A549 (cell line): ENCODE results near the gene KLF9. TPM values are rescaled to one million over a fixed set of nuclear protein-coding genes. Genes with fewer than 3 reads are reported as not detected.
A peak's percentile ranks its signal among the peaks of the same experiment; 100 is the strongest.

Experiments
- ATAC-seq, 2 experiments: fragments of 200-7000 bp in 1 of 2; fragments of >200 bp in 1 of 2; cut with Nextera tagmentation in 1 of 2; cut with Tn5 transposase in 1 of 2; 3 replicates each; pipeline versions ENCODE4 v1.8.0 to v1.9.1; 2018 to 2020; ENCODE audit warnings: mild to moderate bottlenecking in 1 of 2, moderate library complexity in 1 of 2
- CTCF ChIA-PET: fragments of 300-600 bp; sonication (Branson Sonifier 250); formaldehyde crosslinking; extraction: SDS; loops from one replicate; lab custom pipeline; 2021; ENCODE audit warnings: antibody characterized with exemption, inconsistent platforms; lab: Yijun Ruan, JAX
- POLR2A ChIA-PET: fragments of 350-600 bp; formaldehyde crosslinking; extraction: SDS; loops from one replicate; lab custom pipeline; 2021; ENCODE audit warnings: antibody characterized with exemption, inconsistent platforms; lab: Yijun Ruan, JAX
- DNase-seq, 2 experiments: peaks; one replicate each; pipeline versions ENCODE4 v3.0.0 to v3.0.0-alpha.2; 2011 to 2016; ENCODE audit warnings: low read depth in 1 of 2, low spot score in 1 of 2
- FAIRE-seq: peaks from 2 replicates; lab custom pipeline; 2011; peaks lifted over from hg19 to GRCh38; lab: Jason Lieb, UNC
- H3K27ac ChIP-seq, 2 experiments: fragments of >200 bp; sonication (Bioruptor Twin); formaldehyde crosslinking; 3 replicates each; pipeline ENCODE4 v1.5.1; 2016 to 2017
- H3K4me1 ChIP-seq: fragments of >200 bp; sonication (Bioruptor Twin); formaldehyde crosslinking; 3 replicates; pipeline ENCODE4 v1.6.1; 2016
- H3K4me2 ChIP-seq: fragments of >200 bp; sonication (Bioruptor Twin); formaldehyde crosslinking; 3 replicates; pipeline ENCODE4 v1.6.1; 2016
- H3K4me3 ChIP-seq: fragments of >200 bp; sonication (Bioruptor Twin); formaldehyde crosslinking; 3 replicates; pipeline ENCODE4 v1.5.1; 2016
- H3K9me3 ChIP-seq: fragments of >200 bp; sonication (Bioruptor Twin); formaldehyde crosslinking; 3 replicates; pipeline ENCODE4 v1.6.1; 2016
- BCL3 ChIP-seq: fragments of >200 bp; sonication (Bioruptor Twin); formaldehyde crosslinking; IDR thresholded peaks from 3 replicates; pipeline ENCODE4 v1.6.1; 2016
- BHLHE40 ChIP-seq: IDR thresholded peaks from 2 replicates; pipeline ENCODE4 v1.6.1; 2012; ENCODE audit warnings: low read depth, low read length, inconsistent platforms
- CTCF ChIP-seq: fragments of >200 bp; sonication (Bioruptor Twin); formaldehyde crosslinking; IDR thresholded peaks from 3 replicates; pipeline ENCODE4 v1.5.1; 2016
- E2F6 ChIP-seq: IDR thresholded peaks from 2 replicates; pipeline ENCODE4 v1.6.1; 2012; ENCODE audit warnings: low read depth, borderline replicate concordance
- EHMT2 ChIP-seq: fragments of 200-600 bp; sonication (generic); IDR thresholded peaks from 2 replicates; pipeline ENCODE4 v1.6.1; 2016; ENCODE audit warnings: antibody characterized with exemption, low read depth, mild to moderate bottlenecking, moderate library complexity
- ESRRA ChIP-seq: fragments of 150-350 bp; IDR thresholded peaks from 2 replicates; pipeline ENCODE4 v1.6.1; 2014; ENCODE audit warnings: mild to moderate bottlenecking, low read length, borderline replicate concordance
- FOSB ChIP-seq: fragments of 250-450 bp; sonication (Bioruptor Pico); IDR thresholded peaks from 2 replicates; pipeline ENCODE4 v1.5.0; 2020; ENCODE audit warnings: mild to moderate bottlenecking, moderate library complexity
- FOSL2 ChIP-seq, 2 experiments: fragments of 450-650 bp in 1 of 2; fragments of >200 bp in 1 of 2; sonication (Bioruptor Twin) in 1 of 2; formaldehyde crosslinking; IDR thresholded peaks; 2 replicates each; pipeline versions ENCODE4 v1.5.0 to v1.6.1; 2016 to 2020; ENCODE audit warnings: mild to moderate bottlenecking in 1 of 2, moderate library complexity in 1 of 2
- HMGXB4 ChIP-seq: fragments of 250-450 bp; sonication (Bioruptor Pico); IDR thresholded peaks from 2 replicates; pipeline ENCODE4 v1.5.0; 2021; ENCODE audit warnings: mild to moderate bottlenecking, moderate library complexity, borderline replicate concordance
- KDM1A ChIP-seq: fragments of 200-600 bp; sonication (generic); IDR thresholded peaks from 2 replicates; pipeline ENCODE4 v1.6.1; 2016; ENCODE audit warnings: low read depth, mild to moderate bottlenecking
- MAX ChIP-seq: IDR thresholded peaks from 2 replicates; pipeline ENCODE4 v1.6.1; 2012
- MAZ ChIP-seq: fragments of 150-350 bp; IDR thresholded peaks from 2 replicates; pipeline ENCODE4 v1.6.1; 2014; ENCODE audit warnings: antibody characterized with exemption, low read depth, low read length, borderline replicate concordance
- NPAS2 ChIP-seq: fragments of 250-450 bp; sonication (Bioruptor Pico); IDR thresholded peaks from 2 replicates; pipeline ENCODE4 v1.8.0; 2022; ENCODE audit warnings: mild to moderate bottlenecking, moderate library complexity, borderline replicate concordance
- RAD21 ChIP-seq, 2 experiments: fragments of >200 bp in 1 of 2; sonication (Bioruptor Twin) in 1 of 2; formaldehyde crosslinking in 1 of 2; IDR thresholded peaks in 1 of 2; conservative IDR thresholded peaks in 1 of 2; 2 replicates in 1 of 2; 3 replicates in 1 of 2; pipeline ENCODE4 v1.6.1; 2012 to 2018; ENCODE audit warnings: inconsistent platforms in 1 of 2
- RARB ChIP-seq: fragments of 250-450 bp; sonication (Bioruptor Pico); IDR thresholded peaks from 2 replicates; pipeline ENCODE4 v1.8.0; 2021; ENCODE audit warnings: mild to moderate bottlenecking, moderate library complexity
- SMC3 ChIP-seq: fragments of >200 bp; sonication (Bioruptor Twin); formaldehyde crosslinking; IDR thresholded peaks from 3 replicates; pipeline ENCODE4 v1.6.1; 2018; ENCODE audit warnings: inconsistent platforms
- SREBF2 ChIP-seq: fragments of 450-650 bp; IDR thresholded peaks from 2 replicates; pipeline ENCODE4 v1.6.1; 2014; ENCODE audit warnings: mild to moderate bottlenecking, moderate library complexity
- USF2 ChIP-seq: fragments of 450-650 bp; IDR thresholded peaks from 2 replicates; pipeline ENCODE4 v1.6.1; 2014; ENCODE audit warnings: antibody characterized with exemption
- WGBS: methylation state at CpG from one replicate; pipeline ENCODE4 v1.1.6; 2017; ENCODE audit errors: missing lambda C conversion rate; 5-methylcytosine and 5-hydroxymethylcytosine counted together
- polyA plus RNA-seq, 4 experiments: library from polyadenylated mRNA; depleted of rRNA in 3 of 4; stranded (reverse); fragments of >200 nt; fragmentation: RNase III in 1 of 4; extraction: RNeasy Plus Mini Kit Qiagen cat#74134 plus additional on column Dnase treatment in 1 of 4; gene quantifications; 2 replicates in 3 of 4; 3 replicates in 1 of 4; pipeline ENCODE4 v1.2.3, GENCODE V29; 2011 to 2017

KLF9 gene
- polyA plus RNA-seq, 2 of the 4 experiments (the other 2 are of a cell fraction), result 0.76 to 3.9 TPM

- ChIA-PET POLR2A (no interaction called here), CTCF (interaction anchor here (0.8 to 1.6 kb wide), 9 partner anchors 12 to 210 kb away, joined by 3 to 7 read pairs (median 3); partner anchors contain the start of gene KLF9)
- peak in 1 of 2 experiments; percentile 24 for DNase-seq
- H3K4me2 ChIP-seq, result no peak overlapping the region
- no peak for FAIRE-seq
- no peaks in the 10 kb centered on the region for H3K4me1 ChIP-seq
- 33% methylated on average over 2 of the region's 2 CpGs for WGBS
- H3K4me3 ChIP-seq, result no peak overlapping the region
- H3K27ac ChIP-seq, result no peak overlapping the region
- TF ChIP-seq CTCF (peak; percentile 27; the same call in 2 of the 3 replicates), RARB (CRISPR knock-in tag) (no peak), EHMT2 (no peak), KDM1A (no peak), MAX (no peak), E2F6 (no peak), RAD21 (conservative IDR thresholded peaks at IDR 0.05 in 1 of 2, IDR thresholded peaks at IDR 0.05 in 1 of 2) (peak; percentile 18 to 33; a peak in 1 of 5 replicates), SMC3 (no peak)
- no peaks in the 10 kb centered on the region for H3K9me3 ChIP-seq
- ATAC-seq, result peak; percentile 82 to 90; a peak in 5 of 6 replicates
Observed at GRCh38 chr9:70392189-70392588, 22.3 kb downstream of the KLF9 start.

GRCh38 chr9:70390933-70391341, 23.5 kb downstream of the KLF9 start:
- POLR2A ChIA-PET, result no interaction called here

More at GRCh38 chr9:70390933-70391341, 23.5 kb downstream of the KLF9 start:
- CTCF ChIA-PET, result interaction anchor here (0.7 to 2.9 kb wide), 8 partner anchors 11 to 211 kb away, joined by 3 to 9 read pairs (median 3); partner anchors contain the start of gene KLF9
- TF ChIP-seq FOSL2 (IDR thresholded peaks at IDR 0.05) (no peak), FOSL2 (CRISPR knock-in tag; IDR thresholded peaks at IDR 0.05) (no peak), HMGXB4 (CRISPR knock-in tag) (no peak), NPAS2 (CRISPR knock-in tag) (no peak), SREBF2 (no peak), BHLHE40 (no peak), FOSB (no peak), RARB (CRISPR knock-in tag) (no peak), ESRRA (no peak), MAZ (no peak), BCL3 (no peak), USF2 (no peak)
- TF ChIP-seq, all 56 proteins: peak for 0
- Histone ChIP-seq H3K4me3 (no peak overlapping the region), H3K4me1 (no peaks in the 10 kb centered on the region), H3K4me2 (no peak overlapping the region), H3K27ac (no peak overlapping the region), H3K9me3 (no peaks in the 10 kb centered on the region)
- FAIRE-seq (no peak), ATAC-seq (no peak), DNase-seq (no peak)
- WGBS, result 93% methylated on average over 2 of the region's 2 CpGs
